Measurements from ENCODE around the gene ZNF837.

ZNF837 gene

GRCh38 chr19:58326501-58326913 is 54.3 kb downstream of the ZNF837 start:
- peak overlapping the region; percentile 77 for H3K27ac ChIP-seq
- no peak for DNase-seq (ENCODE audit: low read depth, low spot score)

GRCh38 chr19:58325311-58326022 is 55.4 kb downstream of the ZNF837 start:
- peak overlapping the region; percentile 77 for H3K27ac ChIP-seq
- DNase-seq (ENCODE audit: low read depth, low spot score): peak; percentile 52

- peak overlapping the region; percentile 26 for H3K27ac ChIP-seq
- DNase-seq (ENCODE audit: low read depth, low spot score): peak; percentile 59
These were observed 61.6 kb downstream of the ZNF837 start for GRCh38 chr19:58319241-58319640.

GRCh38 chr19:58318297-58318696 is 62.5 kb downstream of the ZNF837 start:
- no peak overlapping the region for H3K27ac ChIP-seq
- DNase-seq (ENCODE audit: low read depth, low spot score): no peak
